Naive thymus-derived CD4-positive, alpha-beta T cell (primary cell): Measurements from ENCODE around the gene TMEM30B. TPM values are rescaled to one million over a fixed set of nuclear protein-coding genes. Genes with fewer than 3 reads are reported as not detected.

Source experiments
- ATAC-seq: fragments of 150-1000 bp; cut with Tn5 transposase; 2 replicates; pipeline ENCODE4 v1.10.0; 2021; ENCODE audit warnings: mild to moderate bottlenecking, moderate library complexity
- CTCF ChIA-PET: fragments of 350-600 bp; sonication (Branson Sonifier 250); formaldehyde crosslinking; loops from one replicate; lab custom pipeline; 2021; ENCODE audit warnings: antibody characterized with exemption; lab: Charles Lee
- POLR2A ChIA-PET: fragments of 350-600 bp; sonication (Branson Sonifier 250); formaldehyde crosslinking; loops from one replicate; lab custom pipeline; 2021; ENCODE audit warnings: antibody characterized with exemption, inconsistent platforms; lab: Charles Lee
- DNase-seq, 9 donors: peaks; one replicate each; pipeline versions ENCODE4 v3.0.0 to v3.0.0-alpha.2; 2020 to 2022; ENCODE audit warnings: mixed read lengths in 1 of 9
- H3K27ac ChIP-seq: one replicate; pipeline ENCODE4 v1.7.0; 2013; ENCODE audit warnings: mild to moderate bottlenecking, low read depth, low read length, moderate library complexity
- H3K27me3 ChIP-seq, 2 donors: one replicate each; pipeline ENCODE4 v1.7.0; 2013; ENCODE audit warnings: low read length in 2 of 2, mild to moderate bottlenecking in 2 of 2, moderate library complexity in 2 of 2; ENCODE audit not compliant: control insufficient read depth in 2 of 2, insufficient read depth in 2 of 2
- H3K36me3 ChIP-seq, 3 experiments: 1 replicate in 2 of 3; 2 replicates in 1 of 3; pipeline ENCODE4 v1.7.0; 2013; ENCODE audit warnings: low read length in 3 of 3, mild to moderate bottlenecking in 3 of 3, moderate library complexity in 1 of 3; ENCODE audit not compliant: insufficient read depth in 3 of 3, control insufficient read depth in 2 of 3
- H3K4me1 ChIP-seq, 2 donors: one replicate each; pipeline ENCODE4 v1.7.0; 2013; ENCODE audit warnings: low read length in 2 of 2, mild to moderate bottlenecking in 2 of 2, moderate library complexity in 1 of 2; ENCODE audit not compliant: control insufficient read depth in 2 of 2, insufficient read depth in 2 of 2
- H3K4me3 ChIP-seq: 2 replicates; pipeline ENCODE4 v1.7.0; 2013; ENCODE audit warnings: mild to moderate bottlenecking, low read length
- H3K9me3 ChIP-seq, 3 experiments: 1 replicate in 2 of 3; 2 replicates in 1 of 3; pipeline ENCODE4 v1.7.0; 2013; ENCODE audit warnings: low read length in 3 of 3; ENCODE audit not compliant: control insufficient read depth in 2 of 3
- H3K27ac Mint-ChIP-seq, 9 donors: one replicate each; pipeline ENCODE4 v1.8.0; 2020 to 2022; ENCODE audit warnings: mixed read lengths in 9 of 9, mild to moderate bottlenecking in 8 of 9, moderate library complexity in 5 of 9, inconsistent platforms in 2 of 9
- H3K27me3 Mint-ChIP-seq, 5 donors: one replicate each; pipeline ENCODE4 v1.8.0; 2021 to 2022; ENCODE audit warnings: mixed read lengths in 5 of 5, mild to moderate bottlenecking in 1 of 5
- H3K36me3 Mint-ChIP-seq, 5 donors: one replicate each; pipeline ENCODE4 v1.8.0; 2020 to 2022; ENCODE audit warnings: mixed read lengths in 5 of 5, mild to moderate bottlenecking in 3 of 5, inconsistent platforms in 1 of 5
- H3K4me1 Mint-ChIP-seq, 7 donors: one replicate each; pipeline ENCODE4 v1.8.0; 2020 to 2022; ENCODE audit warnings: mixed read lengths in 7 of 7, mild to moderate bottlenecking in 3 of 7, inconsistent platforms in 1 of 7
- H3K4me3 Mint-ChIP-seq, 10 donors: one replicate each; pipeline ENCODE4 v1.8.0; 2020 to 2022; ENCODE audit warnings: mild to moderate bottlenecking in 10 of 10, mixed read lengths in 10 of 10, moderate library complexity in 6 of 10, inconsistent platforms in 2 of 10
- H3K9me3 Mint-ChIP-seq, 11 donors: one replicate each; pipeline ENCODE4 v1.8.0; 2020 to 2022; ENCODE audit warnings: mixed read lengths in 11 of 11, mild to moderate bottlenecking in 4 of 11, inconsistent platforms in 1 of 11, moderate library complexity in 1 of 11
- intact Hi-C, 2 donors: fragments of 100-400 bp; cut with micrococcal nuclease; formaldehyde crosslinking; loops; one replicate each; pipeline ENCODE4 v1.15.1; 2023
- polyA plus RNA-seq, 2 donors: library from polyadenylated mRNA; unstranded; fragments of 300-500 nt; fragmentation: Illumina TruSeq; gene quantifications; one replicate each; pipeline ENCODE4 v1.2.3, GENCODE V29; 2021
- total RNA-seq, 6 experiments: library from RNA in 5 of 6; stranded (reverse) in 5 of 6; gene quantifications; 1 replicate in 5 of 6; 2 replicates in 1 of 6; pipeline ENCODE4 v1.2.3 and lab custom pipeline; 2021 to 2026

Gene TMEM30B
- total and polyA plus RNA-seq, 7 experiments from 2014 or later: 0.17 to 11.2 (median 5.6) TPM

DNA sequence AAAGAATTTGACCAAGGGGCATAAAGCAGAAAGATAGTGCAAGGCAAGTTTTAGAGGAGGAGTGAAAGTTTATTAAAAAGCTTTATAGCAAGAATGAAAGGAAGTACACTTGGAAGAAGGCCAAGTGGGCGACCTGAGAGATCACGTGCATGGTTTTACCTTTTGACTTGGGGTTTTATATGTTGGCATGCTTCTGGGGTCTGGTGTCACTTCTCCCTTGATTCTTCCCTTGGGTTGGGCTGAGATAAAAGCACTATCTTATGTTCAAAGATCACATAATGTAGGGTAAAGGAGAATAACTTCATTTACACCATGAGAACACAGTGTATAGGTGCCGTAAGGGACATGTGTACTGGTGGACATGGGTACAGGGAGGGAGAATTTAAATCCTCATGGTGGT lies 17.7 kb upstream of the TMEM30B start:
- no peak for ATAC-seq
- H3K27ac Mint-ChIP-seq: peak overlapping the region in 8 of 9 donors; percentile 34 to 88 (median 66)
- DNase-seq: peak in 4 of 9 donors; percentile 15 to 41 (median 37)
- Histone ChIP-seq H3K9me3 (no peaks in the 10 kb centered on the region), H3K27ac (no peak overlapping the region), H3K4me3 (no peak overlapping the region), H3K27me3 (no peaks in the 10 kb centered on the region), H3K36me3 (no peaks in the 10 kb centered on the region), H3K4me1 (peaks cover 15 to 40% of the 10 kb centered on the region in 2 donors)
- H3K4me1 Mint-ChIP-seq: peaks cover 18 to 64% (median 56%) of the 10 kb centered on the region in 7 donors
- H3K27me3 Mint-ChIP-seq: no peaks in the 10 kb centered on the region
- ChIA-PET POLR2A (interaction anchor here (0.6 to 1.5 kb wide), 5 partner anchors 24 to 118 kb away, joined by 3 to 4 read pairs (median 3); no protein-coding TSS in a partner anchor), CTCF (interaction anchor here (1.0 to 1.9 kb wide), 5 partner anchors 104 to 538 kb away, joined by 3 to 7 read pairs (median 4); no protein-coding TSS in a partner anchor)
- peaks cover 0 to 15% (median 0%) of the 10 kb centered on the region in 11 donors for H3K9me3 Mint-ChIP-seq
- intact Hi-C loops: loop anchor here (1.0 to 10.0 kb wide), 4 partner anchors 103 to 826 kb away; no protein-coding TSS in a partner anchor
- H3K4me3 Mint-ChIP-seq: peak overlapping the region in 8 of 10 donors; percentile 16 to 48 (median 38)
- H3K36me3 Mint-ChIP-seq: peaks cover 0 to 20% (median 15%) of the 10 kb centered on the region in 5 donors

DNA sequence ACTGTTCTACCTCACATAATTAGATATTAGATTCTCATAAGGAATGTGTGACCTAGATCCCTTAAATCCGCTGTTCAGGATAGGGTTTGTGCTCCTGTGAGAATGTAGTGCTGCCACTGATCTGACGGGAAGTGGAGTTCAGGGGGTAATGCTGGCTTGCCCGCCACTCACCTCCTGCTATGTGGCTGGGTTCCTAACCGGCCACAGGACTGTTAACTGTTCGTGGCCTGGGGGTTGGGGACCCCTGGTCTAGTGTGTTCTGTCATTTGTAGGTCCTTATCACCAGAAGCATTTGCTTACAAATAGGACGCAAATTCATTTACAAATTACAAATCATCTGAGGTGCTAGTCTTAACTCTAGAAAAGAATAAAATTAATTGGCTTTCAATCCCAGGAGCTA lies 16.4 kb upstream of the TMEM30B start:
- Histone ChIP-seq H3K4me3 (no peak overlapping the region), H3K4me1 (peaks cover 15 to 40% of the 10 kb centered on the region in 2 donors), H3K27me3 (no peaks in the 10 kb centered on the region), H3K36me3 (no peaks in the 10 kb centered on the region), H3K27ac (no peak overlapping the region), H3K9me3 (no peaks in the 10 kb centered on the region)
- ChIA-PET POLR2A (interaction anchor here (0.7 to 1.5 kb wide), 4 partner anchors 13 to 485 kb away, joined by 3 read pairs; no protein-coding TSS in a partner anchor), CTCF (interaction anchor here (0.9 to 1.9 kb wide), 3 partner anchors 79 to 540 kb away, joined by 3 to 7 read pairs (median 4); no protein-coding TSS in a partner anchor)
- Mint-ChIP-seq H3K4me1 (peaks cover 18 to 62% (median 56%) of the 10 kb centered on the region in 7 donors), H3K27ac (peak overlapping the region in 8 of 9 donors; percentile 60 to 89 (median 76)), H3K36me3 (peaks cover 0 to 18% (median 11%) of the 10 kb centered on the region in 5 donors), H3K9me3 (peaks cover 0 to 15% (median 0%) of the 10 kb centered on the region in 11 donors), H3K27me3 (no peaks in the 10 kb centered on the region), H3K4me3 (peak overlapping the region in 4 of 10 donors; percentile 15 to 39 (median 37))
- intact Hi-C loops: loop anchor here (1.0 to 10.0 kb wide), 12 partner anchors 23 to 827 kb away; partner anchors contain the start of gene PRKCH (in 2 of the 2)
- ATAC-seq: no peak
- DNase-seq: no peak

DNA sequence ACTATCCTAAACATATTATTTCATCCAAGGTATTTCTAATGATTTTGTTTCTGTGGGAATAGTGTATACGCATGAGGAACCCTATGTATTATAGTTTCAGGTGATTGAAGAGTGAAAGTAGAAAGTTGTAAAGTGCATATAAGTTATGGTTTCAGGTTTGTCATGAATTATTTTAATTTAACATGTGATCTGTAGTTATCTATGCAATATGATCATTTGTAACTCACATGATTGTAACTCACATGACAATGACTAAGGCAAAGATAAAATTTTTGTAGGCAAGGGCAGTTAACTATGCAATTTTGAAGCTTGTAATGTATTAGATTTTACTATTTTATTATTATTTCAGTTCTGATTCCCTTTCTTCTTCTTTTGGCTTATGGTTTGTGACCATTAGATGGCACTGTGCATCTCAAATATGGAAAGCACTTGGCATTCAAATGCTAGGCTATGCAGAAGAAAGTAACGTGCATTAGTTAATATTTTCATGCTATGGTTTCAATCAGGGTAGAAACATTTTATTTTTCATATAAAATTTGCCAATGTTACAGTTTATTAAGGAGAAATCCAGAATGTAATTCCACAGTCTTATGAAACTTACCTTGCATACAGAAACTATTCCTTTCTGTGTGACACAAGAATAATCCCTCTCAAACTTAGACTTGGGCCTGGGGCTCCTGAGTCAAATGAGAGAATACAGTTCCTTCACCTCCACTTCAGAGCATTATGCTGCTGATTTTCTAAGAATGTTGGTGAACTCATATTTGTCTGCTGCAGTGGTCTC lies 15.8 kb upstream of the TMEM30B start:
- ChIA-PET CTCF (interaction anchor here (0.7 to 1.5 kb wide), 6 partner anchors 11 to 540 kb away, joined by 3 to 8 read pairs (median 4); no protein-coding TSS in a partner anchor), POLR2A (interaction anchor here (0.6 kb wide), 1 partner anchor 159 kb away, joined by 3 read pairs; no protein-coding TSS in a partner anchor)
- intact Hi-C loops: loop anchor here (1.0 to 10.0 kb wide), 12 partner anchors 24 to 828 kb away; partner anchors contain the start of gene PRKCH (in 2 of the 2)
- Histone ChIP-seq H3K9me3 (no peaks in the 10 kb centered on the region), H3K27me3 (no peaks in the 10 kb centered on the region), H3K36me3 (no peaks in the 10 kb centered on the region), H3K4me1 (peaks cover 15 to 40% of the 10 kb centered on the region in 2 donors), H3K4me3 (no peak overlapping the region), H3K27ac (no peak overlapping the region)
- peak; percentile 85 for ATAC-seq
- DNase-seq: peak in 7 of 9 donors; percentile 38 to 68 (median 52)
- Mint-ChIP-seq H3K27ac (peak overlapping the region in 7 of 9 donors; percentile 26 to 88 (median 66)), H3K27me3 (no peaks in the 10 kb centered on the region), H3K9me3 (peaks cover 0 to 15% (median 0%) of the 10 kb centered on the region in 11 donors), H3K36me3 (peaks cover 0 to 14% (median 6%) of the 10 kb centered on the region in 5 donors), H3K4me1 (peaks cover 18 to 59% (median 56%) of the 10 kb centered on the region in 7 donors), H3K4me3 (peak overlapping the region in 2 of 10 donors; percentile 20 to 39)

DNA sequence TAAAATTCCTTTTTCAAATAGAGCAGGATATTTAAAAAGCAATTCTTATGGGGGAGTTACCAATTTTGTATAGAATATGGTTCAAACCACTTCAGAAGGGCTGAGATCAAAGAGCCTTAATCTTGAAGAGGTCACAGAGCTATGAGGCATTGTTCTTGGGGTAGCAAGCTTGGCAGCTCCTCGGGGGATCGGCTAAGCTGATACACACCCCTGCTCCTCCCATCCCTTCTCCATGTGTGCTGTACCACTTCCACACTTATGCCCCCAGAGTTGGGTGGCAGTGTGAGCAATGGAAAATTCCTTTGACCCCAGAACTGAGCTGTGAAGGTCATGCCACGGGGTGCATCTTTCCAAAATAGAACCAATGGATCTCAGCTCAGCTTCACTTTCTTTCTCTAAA lies 15.0 kb upstream of the TMEM30B start:
- ATAC-seq (no peak), DNase-seq (no peak)
- Mint-ChIP-seq H3K27ac (peak overlapping the region in 6 of 9 donors; percentile 26 to 88 (median 56)), H3K27me3 (no peaks in the 10 kb centered on the region), H3K36me3 (peaks cover 0 to 12% (median 6%) of the 10 kb centered on the region in 5 donors), H3K4me1 (peaks cover 18 to 59% (median 55%) of the 10 kb centered on the region in 7 donors), H3K4me3 (peak overlapping the region in 3 of 10 donors; percentile 2 to 40 (median 2)), H3K9me3 (peaks cover 0 to 15% (median 0%) of the 10 kb centered on the region in 11 donors)
- Histone ChIP-seq H3K4me1 (peaks cover 15 to 40% of the 10 kb centered on the region in 2 donors), H3K36me3 (no peaks in the 10 kb centered on the region), H3K27ac (no peak overlapping the region), H3K9me3 (no peaks in the 10 kb centered on the region), H3K27me3 (no peaks in the 10 kb centered on the region), H3K4me3 (no peak overlapping the region)
- ChIA-PET CTCF (interaction anchor here (0.6 to 1.5 kb wide), 6 partner anchors 12 to 541 kb away, joined by 3 to 8 read pairs (median 4); no protein-coding TSS in a partner anchor), POLR2A (no interaction called here)
- intact Hi-C loops: loop anchor here (2.0 to 10.0 kb wide), 5 partner anchors 25 to 829 kb away; partner anchors contain the start of gene PRKCH (in 2 of the 2)

DNA sequence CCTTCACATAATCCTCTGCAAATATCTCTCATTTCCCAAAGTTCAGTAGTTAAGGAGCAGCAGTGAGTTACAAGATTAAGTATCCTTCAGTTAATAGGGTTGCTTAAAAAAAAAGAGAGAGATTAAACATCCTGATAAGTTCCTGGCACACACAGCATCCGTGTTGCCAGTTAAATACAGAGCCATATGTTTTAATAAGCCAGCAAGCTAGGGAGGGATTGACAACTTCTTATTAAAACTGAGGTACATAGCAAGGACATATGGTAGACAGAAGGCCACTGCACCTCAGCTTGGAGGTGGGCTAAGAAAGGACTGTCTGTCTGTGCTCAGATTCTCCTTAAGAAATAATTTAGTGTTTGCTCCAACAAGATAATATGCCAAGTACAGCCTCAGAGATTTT lies 9.6 kb upstream of the TMEM30B start:
- H3K9me3 ChIP-seq: no peaks in the 10 kb centered on the region
- Mint-ChIP-seq H3K4me3 (no peak overlapping the region), H3K36me3 (peaks cover 0 to 6% (median 0%) of the 10 kb centered on the region in 5 donors), H3K27ac (peak overlapping the region in 1 of 9 donors; percentile 3), H3K9me3 (no peaks in the 10 kb centered on the region), H3K27me3 (no peaks in the 10 kb centered on the region), H3K4me1 (peaks cover 0 to 23% (median 9%) of the 10 kb centered on the region in 7 donors)
- H3K27me3 ChIP-seq: no peaks in the 10 kb centered on the region
- DNase-seq (no peak), ATAC-seq (no peak)
- no peak overlapping the region for H3K27ac ChIP-seq
- POLR2A ChIA-PET: interaction anchor here (0.8 to 1.5 kb wide), 4 partner anchors 9 to 40 kb away, joined by 3 to 6 read pairs (median 4); no protein-coding TSS in a partner anchor
- H3K4me3 ChIP-seq: no peak overlapping the region
- no peaks in the 10 kb centered on the region for H3K36me3 ChIP-seq
- intact Hi-C loops: loop anchor here (10.0 kb wide), 2 partner anchors 244 to 834 kb away; no protein-coding TSS in a partner anchor
- no peaks in the 10 kb centered on the region for H3K4me1 ChIP-seq
- CTCF ChIA-PET: interaction anchor here (1.4 to 2.9 kb wide), 3 partner anchors 11 to 547 kb away, joined by 3 to 10 read pairs (median 8); partner anchors contain the start of gene TMEM30B

DNA sequence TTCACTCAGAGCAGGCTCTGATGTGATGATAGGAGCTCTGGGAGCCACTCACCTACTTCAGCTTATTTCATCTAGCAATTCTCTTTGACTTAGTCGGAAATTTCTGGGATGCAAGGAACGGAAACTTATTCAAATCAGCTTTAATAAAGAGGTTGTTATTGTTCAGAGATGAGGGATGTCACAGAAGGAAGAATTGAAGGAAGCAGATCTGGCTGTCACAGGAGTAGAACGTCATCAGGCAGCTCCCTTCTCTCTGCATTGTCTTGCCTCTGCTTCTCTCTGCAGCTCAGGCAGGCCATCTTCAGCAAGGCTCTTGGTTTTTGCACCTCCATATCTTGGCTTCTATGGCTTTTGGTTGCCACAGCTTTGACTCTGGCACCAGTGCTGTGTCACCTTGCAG lies 7.6 kb upstream of the TMEM30B start:
- intact Hi-C loops: no loop called here
- H3K27me3 ChIP-seq: no peaks in the 10 kb centered on the region
- peaks cover 6 to 34% (median 20%) of the 10 kb centered on the region in 7 donors for H3K4me1 Mint-ChIP-seq
- no peaks in the 10 kb centered on the region for H3K4me1 ChIP-seq
- peak overlapping the region in 1 of 9 donors; percentile 11 for H3K27ac Mint-ChIP-seq
- H3K36me3 ChIP-seq: no peaks in the 10 kb centered on the region
- H3K4me3 Mint-ChIP-seq: no peak overlapping the region
- ChIA-PET CTCF (interaction anchor here (0.9 to 2.9 kb wide), 3 partner anchors 9 to 549 kb away, joined by 4 to 10 read pairs (median 8); partner anchors contain the start of gene TMEM30B), POLR2A (interaction anchor here (0.7 to 1.3 kb wide), 2 partner anchors 9 to 1280 kb away, joined by 3 to 4 read pairs; no protein-coding TSS in a partner anchor)
- DNase-seq (no peak), ATAC-seq (no peak)
- H3K9me3 Mint-ChIP-seq: no peaks in the 10 kb centered on the region
- H3K4me3 ChIP-seq: no peak overlapping the region
- H3K27ac ChIP-seq: no peak overlapping the region
- peaks cover 0 to 6% (median 0%) of the 10 kb centered on the region in 5 donors for H3K36me3 Mint-ChIP-seq
- peaks cover 0 to 2% (median 0%) of the 10 kb centered on the region in 5 donors for H3K27me3 Mint-ChIP-seq
- no peaks in the 10 kb centered on the region for H3K9me3 ChIP-seq
